NB4 (cell line): ENCODE results near the gene KYNU.

ENCODE experiments used
- DNase-seq: peaks from one replicate; pipeline ENCODE4 v3.0.0; 2010; ENCODE audit warnings: low read depth
- H3K4me3 ChIP-seq: one replicate; pipeline ENCODE4 v1.5.1; 2011; ENCODE audit warnings: mild to moderate bottlenecking, low read depth, low read length, moderate library complexity
- MAX ChIP-seq: IDR thresholded peaks from 2 replicates; pipeline ENCODE4 v1.6.1; 2011; ENCODE audit warnings: low read depth, low read length
- MYC ChIP-seq: IDR thresholded peaks from 2 replicates; pipeline ENCODE4 v1.6.1; 2011; ENCODE audit warnings: low read depth, low read length
- POLR2A ChIP-seq: IDR thresholded peaks from 2 replicates; pipeline ENCODE4 v1.6.1; 2011; ENCODE audit warnings: mild to moderate bottlenecking; ENCODE audit not compliant: insufficient read length; ENCODE audit errors: extremely low read depth
- TF ChIP-seq, protein P1 (sequence below): IDR thresholded peaks from one replicate; pipeline ENCODE4 v1.5.1; 2012; ENCODE audit warnings: low read depth, low read length

The KYNU gene

DNA sequence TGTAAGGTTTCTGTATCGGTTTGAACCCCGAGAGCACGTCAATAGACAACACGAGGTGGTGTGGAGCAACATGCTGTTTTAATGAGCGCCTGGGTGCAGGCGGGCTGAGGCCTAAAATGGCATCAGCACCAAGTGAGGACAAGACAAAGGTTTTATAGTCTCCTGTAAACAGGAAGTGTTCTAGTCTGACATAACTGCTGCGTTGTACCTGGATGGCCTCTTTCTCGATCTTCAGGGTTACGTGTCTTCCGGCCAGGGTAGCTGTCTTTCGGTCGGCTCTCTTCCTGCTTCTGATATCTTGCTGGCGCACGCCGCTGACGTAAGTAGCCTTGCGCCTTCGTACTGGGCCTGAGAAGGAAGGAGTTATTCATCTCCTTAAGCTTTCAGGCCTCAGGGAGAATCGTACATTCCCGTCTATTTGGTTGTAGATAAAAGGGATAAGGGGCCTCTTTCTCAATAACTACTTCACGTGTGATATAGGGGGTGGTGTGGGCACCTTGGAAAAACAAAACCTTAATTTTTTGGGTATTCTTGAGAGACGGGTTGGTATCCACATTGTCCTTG lies 53.5 kb downstream of the KYNU start:
- H3K4me3 ChIP-seq, result no peak overlapping the region
- no peak for DNase-seq
- TF ChIP-seq, protein P1, sequence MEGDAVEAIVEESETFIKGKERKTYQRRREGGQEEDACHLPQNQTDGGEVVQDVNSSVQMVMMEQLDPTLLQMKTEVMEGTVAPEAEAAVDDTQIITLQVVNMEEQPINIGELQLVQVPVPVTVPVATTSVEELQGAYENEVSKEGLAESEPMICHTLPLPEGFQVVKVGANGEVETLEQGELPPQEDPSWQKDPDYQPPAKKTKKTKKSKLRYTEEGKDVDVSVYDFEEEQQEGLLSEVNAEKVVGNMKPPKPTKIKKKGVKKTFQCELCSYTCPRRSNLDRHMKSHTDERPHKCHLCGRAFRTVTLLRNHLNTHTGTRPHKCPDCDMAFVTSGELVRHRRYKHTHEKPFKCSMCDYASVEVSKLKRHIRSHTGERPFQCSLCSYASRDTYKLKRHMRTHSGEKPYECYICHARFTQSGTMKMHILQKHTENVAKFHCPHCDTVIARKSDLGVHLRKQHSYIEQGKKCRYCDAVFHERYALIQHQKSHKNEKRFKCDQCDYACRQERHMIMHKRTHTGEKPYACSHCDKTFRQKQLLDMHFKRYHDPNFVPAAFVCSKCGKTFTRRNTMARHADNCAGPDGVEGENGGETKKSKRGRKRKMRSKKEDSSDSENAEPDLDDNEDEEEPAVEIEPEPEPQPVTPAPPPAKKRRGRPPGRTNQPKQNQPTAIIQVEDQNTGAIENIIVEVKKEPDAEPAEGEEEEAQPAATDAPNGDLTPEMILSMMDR, result no peak
- TF ChIP-seq MYC (no peak), MAX (no peak), POLR2A (no peak)

DNA sequence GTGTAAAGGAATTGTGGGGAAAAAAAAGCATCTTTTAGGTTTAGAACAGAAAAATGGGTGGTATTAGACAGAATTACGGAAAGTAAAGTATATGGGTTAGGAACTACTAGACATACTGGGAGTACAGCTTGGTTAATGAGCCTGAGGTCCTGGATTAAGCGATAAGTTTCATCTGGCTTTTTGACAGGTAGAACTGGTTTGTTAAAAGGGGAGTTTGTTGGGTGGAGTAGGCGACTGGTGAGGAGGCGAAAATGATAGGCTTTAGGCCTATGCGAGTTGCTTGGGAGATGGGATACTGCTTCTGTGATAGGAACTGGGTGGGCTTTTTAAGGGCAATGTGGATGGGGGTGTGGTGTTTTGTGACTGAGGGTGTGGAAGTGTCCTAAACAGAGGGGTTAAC lies 56.5 kb downstream of the KYNU start:
- no peak for DNase-seq
- H3K4me3 ChIP-seq, result no peak overlapping the region
- TF ChIP-seq MAX (no peak), MYC (no peak)
- TF ChIP-seq, protein P1, result no peak

DNA sequence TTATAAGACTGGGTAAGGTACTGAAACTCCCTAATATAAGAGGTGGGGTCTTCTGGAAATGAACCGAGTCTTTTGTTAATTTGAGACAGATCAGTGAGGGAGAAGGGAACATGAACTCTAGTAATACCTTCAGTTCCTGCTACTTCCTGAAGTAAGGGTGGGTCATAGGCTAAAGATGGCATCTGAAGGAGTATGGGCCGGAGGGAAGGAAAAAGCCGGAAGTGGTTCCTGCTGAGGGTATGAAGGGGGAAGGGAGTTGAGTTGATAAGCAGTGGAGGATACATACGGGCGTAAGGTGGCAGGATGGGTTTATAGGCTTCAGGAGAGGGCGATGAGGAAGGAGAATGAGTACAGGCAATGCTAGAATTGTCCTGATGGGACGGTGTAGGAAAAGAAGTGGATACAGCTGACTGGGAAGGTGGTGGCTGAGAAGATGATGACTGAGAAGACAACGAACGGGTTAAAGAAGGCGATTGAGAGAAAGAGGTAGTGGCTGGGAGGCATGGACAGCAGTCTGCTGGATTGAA lies 58.2 kb downstream of the KYNU start:
- no peak for DNase-seq
- no peak overlapping the region for H3K4me3 ChIP-seq
- TF ChIP-seq POLR2A, result no peak
- no peak for TF ChIP-seq MAX
- TF ChIP-seq, protein P1, result no peak
- TF ChIP-seq MYC, result no peak

GRCh38 chr2:142936629-142937028 lies 59.2 kb downstream of the KYNU start:
- DNase-seq, result no peak
- no peak overlapping the region for H3K4me3 ChIP-seq
- TF ChIP-seq MAX (no peak), POLR2A (no peak), MYC (no peak)
- TF ChIP-seq, protein P1, result no peak

- DNase-seq, result no peak
- TF ChIP-seq POLR2A (no peak), MAX (no peak), MYC (no peak)
- TF ChIP-seq, protein P1, result no peak
- H3K4me3 ChIP-seq, result no peak overlapping the region
These were observed 59.9 kb downstream of the KYNU start for GRCh38 chr2:142937347-142937746.
